ENCODE data around the gene NSMCE1.

GRCh38 chr16:27308792-27309191, 40.2 kb upstream of the NSMCE1 start:
- no peak for TF ChIP-seq CTCF (conservative IDR thresholded peaks at IDR 0.05; ENCODE audit: low read depth, low read length)
- no peak for TF ChIP-seq POLR2A (IDR thresholded peaks at IDR 0.05; ENCODE audit: low read depth, low read length)
- TF ChIP-seq MAFK (IDR thresholded peaks at IDR 0.05; ENCODE audit: low read depth, low read length), result no peak
- no peak for TF ChIP-seq RFX5 (IDR thresholded peaks at IDR 0.05; ENCODE audit: low read depth, low read length)
- no peak for TF ChIP-seq FOS (IDR thresholded peaks at IDR 0.05; ENCODE audit: low read depth, low read length)
